GM10266 (cell line): ENCODE measurements around the gene EDEM2.
"Not testable (repeated sequence)": the region's sequence is repeated elsewhere in the genome, so short reads cannot be mapped to it uniquely, and the experiment has no call there.

Experiments
- DNase-seq: peaks from one replicate; pipeline ENCODE4 v3.0.0; 2012; ENCODE audit errors: extremely low spot score
- TF ChIP-seq, protein P1 (sequence below): IDR thresholded peaks from 2 replicates; pipeline ENCODE4 v1.5.1; 2012; ENCODE audit warnings: mild to moderate bottlenecking, low read depth; ENCODE audit not compliant: control insufficient read depth, insufficient read depth; ENCODE audit errors: missing control alignments

EDEM2 gene

DNA sequence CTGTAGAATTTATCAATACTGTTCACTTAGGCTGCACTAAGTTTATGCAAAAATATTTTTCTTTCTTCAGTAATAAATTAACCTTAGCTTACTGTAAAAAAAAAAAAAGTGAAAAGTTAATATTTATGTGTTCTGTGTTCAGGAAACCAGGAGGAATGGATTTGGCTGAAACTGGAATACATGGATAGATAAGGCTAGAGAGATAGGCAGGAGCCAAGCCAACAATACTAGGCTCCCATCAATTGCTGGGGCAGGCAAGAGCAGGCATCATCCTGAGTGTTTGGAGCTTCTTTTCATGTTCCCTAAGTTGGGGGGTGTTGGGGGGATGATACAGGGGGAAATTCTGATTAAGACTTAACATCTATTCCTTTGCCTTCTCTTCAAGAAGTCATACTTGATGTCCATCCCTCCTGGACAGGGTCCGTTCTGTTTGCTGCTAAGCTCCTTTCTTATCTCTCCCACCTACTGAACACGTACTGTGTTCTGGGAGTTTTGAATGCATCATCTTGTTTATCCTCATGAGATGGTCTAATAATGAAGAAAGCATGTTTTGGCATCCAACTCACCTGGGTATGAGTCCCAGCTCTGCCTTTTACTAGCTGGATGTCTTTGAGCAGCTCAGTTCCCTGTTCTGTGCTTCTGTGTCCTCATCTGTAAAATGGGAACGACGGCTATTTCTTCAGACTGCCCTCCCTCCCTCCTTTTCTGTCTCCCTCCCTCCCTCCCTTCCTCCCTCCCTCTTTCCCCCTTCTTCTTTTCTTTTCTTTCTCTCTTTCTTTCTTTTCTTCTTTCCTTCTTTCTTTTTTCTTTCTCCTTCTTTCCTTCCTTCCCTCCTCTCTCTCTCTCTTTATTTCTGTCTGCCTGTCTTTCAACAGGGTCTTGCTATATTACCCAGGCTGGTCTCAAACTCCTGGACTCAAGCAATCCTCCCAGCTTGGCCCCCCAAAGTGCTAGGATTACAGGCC is 18.4 kb upstream of the EDEM2 start:
- TF ChIP-seq, protein P1, sequence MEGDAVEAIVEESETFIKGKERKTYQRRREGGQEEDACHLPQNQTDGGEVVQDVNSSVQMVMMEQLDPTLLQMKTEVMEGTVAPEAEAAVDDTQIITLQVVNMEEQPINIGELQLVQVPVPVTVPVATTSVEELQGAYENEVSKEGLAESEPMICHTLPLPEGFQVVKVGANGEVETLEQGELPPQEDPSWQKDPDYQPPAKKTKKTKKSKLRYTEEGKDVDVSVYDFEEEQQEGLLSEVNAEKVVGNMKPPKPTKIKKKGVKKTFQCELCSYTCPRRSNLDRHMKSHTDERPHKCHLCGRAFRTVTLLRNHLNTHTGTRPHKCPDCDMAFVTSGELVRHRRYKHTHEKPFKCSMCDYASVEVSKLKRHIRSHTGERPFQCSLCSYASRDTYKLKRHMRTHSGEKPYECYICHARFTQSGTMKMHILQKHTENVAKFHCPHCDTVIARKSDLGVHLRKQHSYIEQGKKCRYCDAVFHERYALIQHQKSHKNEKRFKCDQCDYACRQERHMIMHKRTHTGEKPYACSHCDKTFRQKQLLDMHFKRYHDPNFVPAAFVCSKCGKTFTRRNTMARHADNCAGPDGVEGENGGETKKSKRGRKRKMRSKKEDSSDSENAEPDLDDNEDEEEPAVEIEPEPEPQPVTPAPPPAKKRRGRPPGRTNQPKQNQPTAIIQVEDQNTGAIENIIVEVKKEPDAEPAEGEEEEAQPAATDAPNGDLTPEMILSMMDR = no peak
- no peak for DNase-seq

DNA sequence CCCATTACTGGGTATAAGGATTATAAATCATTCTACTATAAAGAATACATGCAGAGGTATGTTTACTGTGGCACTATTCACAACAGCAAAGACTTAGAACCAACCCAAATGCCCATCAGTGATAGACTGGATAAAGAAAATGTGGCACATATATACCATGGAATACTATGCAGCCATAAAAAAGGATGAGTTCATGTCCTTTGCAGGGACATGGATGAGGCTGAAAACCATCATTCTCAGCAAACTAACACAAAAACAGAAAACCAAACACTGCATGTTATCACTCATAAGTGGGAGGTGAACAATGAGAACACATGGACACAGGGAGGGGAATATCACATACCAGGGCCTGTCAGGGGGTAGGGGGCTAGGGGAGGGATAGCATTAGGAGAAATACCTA is 17.4 kb upstream of the EDEM2 start:
- DNase-seq = not testable (repeated sequence)

DNA sequence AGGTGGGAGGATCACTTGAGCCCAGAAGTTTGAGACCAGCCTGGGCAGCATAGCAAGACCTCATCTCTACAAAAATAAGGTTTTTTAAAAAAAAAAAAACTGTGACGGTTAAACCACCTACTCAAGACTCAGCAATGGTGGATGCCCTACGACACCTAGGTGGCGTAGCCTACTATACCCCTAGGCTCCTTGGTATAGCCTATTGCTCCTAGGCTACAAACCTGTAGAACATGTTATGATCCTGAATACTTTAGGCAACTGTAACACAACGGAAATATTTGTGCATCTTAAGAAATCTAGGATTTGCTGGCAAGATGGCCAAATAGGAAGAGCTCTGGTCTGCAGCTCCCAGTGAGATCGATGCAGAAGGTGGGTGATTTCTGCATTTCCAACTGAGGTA is 13.2 kb upstream of the EDEM2 start:
- DNase-seq = not testable (repeated sequence)

- TF ChIP-seq, protein P1 = no peak
Measured at GRCh38 chr20:35156978-35157377, 9.8 kb upstream of the EDEM2 start.

DNA sequence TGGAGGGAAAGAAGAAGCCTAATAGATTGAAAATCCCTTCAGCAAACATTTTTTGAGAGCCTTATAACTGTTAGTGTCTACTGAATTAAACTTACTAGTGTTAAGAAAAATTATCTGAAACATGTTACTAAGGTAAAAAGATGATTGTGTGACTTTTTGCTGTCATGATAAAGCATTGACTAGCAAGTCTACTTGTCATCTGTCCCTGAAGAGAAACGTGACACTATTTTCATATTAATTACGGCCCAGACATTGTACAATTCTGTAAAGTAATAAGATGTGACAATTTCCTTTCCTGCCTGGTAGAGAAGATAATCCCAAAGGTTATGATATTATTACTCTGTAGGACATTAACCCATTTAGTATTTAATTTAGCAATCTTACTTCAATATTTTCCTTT is 8.8 kb upstream of the EDEM2 start:
- TF ChIP-seq, protein P1 = no peak
- no peak for DNase-seq

More at GRCh38 chr20:35156978-35157377, 9.8 kb upstream of the EDEM2 start:
- DNase-seq = no peak

- no peak for DNase-seq
- TF ChIP-seq, protein P1 = no peak
Measured at GRCh38 chr20:35151736-35152135, 4.6 kb upstream of the EDEM2 start.

DNA sequence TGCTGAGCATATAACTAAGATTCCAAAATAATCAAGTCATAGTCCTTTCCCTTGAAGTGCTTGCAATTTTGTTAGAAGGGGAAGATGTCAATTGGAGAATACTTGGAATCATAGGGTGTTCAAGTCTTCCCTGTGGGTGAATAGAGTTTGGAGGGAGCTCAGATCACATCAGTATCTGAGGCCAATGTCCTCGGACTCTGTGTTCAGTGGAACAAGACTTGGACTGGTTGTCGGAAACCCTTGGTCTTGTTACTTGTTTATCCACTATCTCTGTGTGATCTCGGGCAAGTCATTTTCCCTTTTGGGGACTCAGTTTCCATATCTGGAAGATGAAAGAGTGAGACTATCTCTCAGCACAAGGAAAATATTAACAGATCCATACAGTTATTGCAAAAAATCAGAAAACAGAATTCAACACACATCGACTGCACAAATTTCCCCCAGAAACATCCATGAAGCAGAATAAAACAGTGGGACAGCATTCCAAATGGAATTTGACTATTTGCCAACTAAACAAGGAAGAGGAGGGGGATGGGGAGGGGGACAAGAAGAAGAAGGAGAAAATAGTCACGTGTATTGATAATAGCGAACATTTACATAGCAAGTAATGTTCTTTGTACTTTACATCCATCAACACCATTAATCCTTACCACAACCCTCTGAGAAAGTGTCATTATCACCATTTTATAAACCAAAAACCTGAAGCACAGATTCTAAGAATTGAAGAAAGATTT is 3.9 kb upstream of the EDEM2 start:
- TF ChIP-seq, protein P1 = no peak
- DNase-seq = no peak

DNA sequence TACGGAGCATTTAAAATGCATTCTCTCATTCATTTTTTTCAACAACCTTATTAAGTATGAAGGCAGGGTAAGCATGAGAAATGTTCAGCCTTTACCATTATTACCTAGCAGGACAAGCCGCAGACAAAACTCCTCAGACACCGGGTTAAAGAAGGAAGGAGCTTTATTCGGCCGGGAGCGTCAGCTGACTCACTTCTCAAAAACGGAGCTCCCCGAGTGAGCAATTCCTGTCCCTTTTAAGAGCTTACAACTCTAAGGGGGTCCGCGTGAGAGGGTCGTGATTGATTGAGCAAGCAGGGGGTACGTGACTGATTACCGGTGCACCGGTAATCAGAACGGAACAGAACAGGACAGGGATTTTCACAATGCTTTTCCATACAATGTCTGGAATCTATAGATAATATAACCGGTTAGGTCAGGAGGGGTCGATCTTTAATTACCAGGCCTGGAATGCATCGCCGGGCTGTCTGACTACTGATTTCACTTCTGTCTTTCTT is 487 bp upstream of the EDEM2 start:
- not testable (repeated sequence) for DNase-seq
